CD14-positive monocyte (primary cell): ENCODE results near the gene TMX1. TPM values are rescaled to one million over a fixed set of nuclear protein-coding genes. Genes with fewer than 3 reads are reported as not detected.
A peak's percentile ranks its signal among the peaks of the same experiment; 100 is the strongest.

Experiments used
- DNase-seq, 3 donors: peaks; one replicate each; pipeline ENCODE4 v3.0.0-alpha.2; 2011 to 2022
- H2AFZ ChIP-seq: 2 replicates; pipeline ENCODE4 v1.6.0; 2012; ENCODE audit warnings: mild to moderate bottlenecking, low read depth, low read length, inconsistent platforms; ENCODE audit not compliant: insufficient read depth, poor library complexity, severe bottlenecking
- H3K27ac ChIP-seq, 2 donors: 1 replicate in 1 of 2; 2 replicates in 1 of 2; pipeline ENCODE4 v1.5.1; 2012 to 2013; ENCODE audit warnings: low read length in 2 of 2, control low read depth in 1 of 2, inconsistent platforms in 1 of 2, low read depth in 1 of 2, mild to moderate bottlenecking in 1 of 2
- H3K27me3 ChIP-seq, 2 donors: one replicate each; pipeline versions ENCODE4 v1.6.0 to v1.6.1; 2011 to 2013; ENCODE audit warnings: low read length in 2 of 2; ENCODE audit not compliant: control insufficient read depth in 2 of 2, insufficient read depth in 2 of 2
- H3K36me3 ChIP-seq, 2 donors: replicated peaks in 1 of 2; 1 replicate in 1 of 2; 2 replicates in 1 of 2; pipeline versions ENCODE4 v1.5.1 to v1.6.1; 2012 to 2013; ENCODE audit warnings: low read length in 2 of 2, control low read depth in 1 of 2, inconsistent platforms in 1 of 2, mild to moderate bottlenecking in 1 of 2; ENCODE audit not compliant: insufficient read depth in 2 of 2, control insufficient read depth in 1 of 2
- H3K4me1 ChIP-seq, 2 donors: 1 replicate in 1 of 2; 2 replicates in 1 of 2; pipeline versions ENCODE4 v1.5.1 to v1.6.1; 2012 to 2013; ENCODE audit warnings: low read length in 2 of 2, control low read depth in 1 of 2, inconsistent platforms in 1 of 2, mild to moderate bottlenecking in 1 of 2, moderate library complexity in 1 of 2; ENCODE audit not compliant: insufficient read depth in 2 of 2, control insufficient read depth in 1 of 2
- H3K4me2 ChIP-seq: replicated peaks from 2 replicates; pipeline ENCODE3; 2012; ENCODE audit warnings: low read length, moderate library complexity, mild to moderate bottlenecking; ENCODE audit not compliant: poor library complexity, severe bottlenecking; ENCODE audit errors: extremely low read depth
- H3K4me3 ChIP-seq, 3 experiments: fragments of 200-600 bp in 1 of 3; sonication (generic) in 1 of 3; replicated peaks in 1 of 3; 1 replicate in 2 of 3; 2 replicates in 1 of 3; pipeline ENCODE4 v1.5.1; 2011 to 2013; ENCODE audit warnings: low read length in 3 of 3, mild to moderate bottlenecking in 3 of 3, control low read depth in 2 of 3, low read depth in 2 of 3, inconsistent platforms in 1 of 3, moderate library complexity in 1 of 3
- H3K79me2 ChIP-seq: 2 replicates; pipeline ENCODE4 v1.6.0; 2012; ENCODE audit warnings: mild to moderate bottlenecking, control low read depth, inconsistent platforms, low read length, moderate library complexity; ENCODE audit not compliant: insufficient read depth
- H3K9ac ChIP-seq: 2 replicates; pipeline ENCODE4 v1.6.0; 2017; ENCODE audit warnings: low read length, mild to moderate bottlenecking; ENCODE audit not compliant: insufficient read depth, poor library complexity, severe bottlenecking
- H3K9me3 ChIP-seq, 2 donors: replicated peaks in 1 of 2; 1 replicate in 1 of 2; 2 replicates in 1 of 2; pipeline versions ENCODE4 v1.5.1 to v1.6.1; 2012 to 2013; ENCODE audit warnings: low read length in 2 of 2, control low read depth in 1 of 2; ENCODE audit not compliant: control insufficient read depth in 1 of 2, insufficient read depth in 1 of 2
- H4K20me1 ChIP-seq: 2 replicates; pipeline ENCODE4 v1.6.0; 2012; ENCODE audit warnings: mild to moderate bottlenecking, low read length, control low read depth, moderate library complexity; ENCODE audit not compliant: insufficient read depth
- H3K27ac Mint-ChIP-seq, 7 donors: one replicate each; pipeline ENCODE4 v1.8.0; 2020; ENCODE audit warnings: mild to moderate bottlenecking in 7 of 7, mixed read lengths in 7 of 7, moderate library complexity in 6 of 7, inconsistent platforms in 2 of 7
- H3K27me3 Mint-ChIP-seq, 3 donors: one replicate each; pipeline ENCODE4 v1.8.0; 2021 to 2022; ENCODE audit warnings: low read depth in 3 of 3, mild to moderate bottlenecking in 3 of 3, mixed read lengths in 3 of 3, moderate library complexity in 3 of 3, inconsistent platforms in 1 of 3
- H3K36me3 Mint-ChIP-seq, 2 donors: one replicate each; pipeline ENCODE4 v1.8.0; 2020; ENCODE audit warnings: mixed read lengths in 2 of 2, inconsistent platforms in 1 of 2, mild to moderate bottlenecking in 1 of 2
- H3K4me1 Mint-ChIP-seq: one replicate; pipeline ENCODE4 v1.8.0; 2020; ENCODE audit warnings: mild to moderate bottlenecking, mixed read lengths
- H3K4me3 Mint-ChIP-seq, 2 donors: one replicate each; pipeline ENCODE4 v1.8.0; 2020; ENCODE audit warnings: mild to moderate bottlenecking in 2 of 2, mixed read lengths in 2 of 2, moderate library complexity in 1 of 2
- H3K9me3 Mint-ChIP-seq, 7 donors: one replicate each; pipeline ENCODE4 v1.8.0; 2020 to 2022; ENCODE audit warnings: mixed read lengths in 7 of 7, mild to moderate bottlenecking in 6 of 7, moderate library complexity in 6 of 7, inconsistent platforms in 2 of 7
- WGBS: methylation state at CpG from one replicate; pipeline ENCODE4 v1.1.5; 2013; ENCODE audit warnings: missing lambda C conversion rate; ENCODE audit not compliant: insufficient coverage; 5-methylcytosine and 5-hydroxymethylcytosine counted together
- intact Hi-C, 2 donors: fragments of 100-400 bp; cut with micrococcal nuclease; formaldehyde crosslinking; loops; one replicate each; pipeline versions ENCODE4 v1.15.0 to v1.15.1; 2023
- polyA plus RNA-seq, 3 donors: library from polyadenylated mRNA; depleted of rRNA in 1 of 3; unstranded in 2 of 3; stranded (reverse) in 1 of 3; fragments of 300-500 nt in 2 of 3; fragments of >200 nt in 1 of 3; fragmentation: Illumina TruSeq in 2 of 3; gene quantifications; 1 replicate in 2 of 3; 2 replicates in 1 of 3; pipeline ENCODE4 v1.2.3, GENCODE V29; 2012 to 2021
- TF ChIP-seq, protein P1 (sequence below): fragments of 200-600 bp; IDR thresholded peaks from one replicate; pipeline ENCODE4 v1.8.0; 2022; ENCODE audit warnings: antibody characterized with exemption, mild to moderate bottlenecking

The TMX1 gene
- polyA plus RNA-seq, 3 donors: 9.7 to 76.8 (median 62.6) TPM

DNA sequence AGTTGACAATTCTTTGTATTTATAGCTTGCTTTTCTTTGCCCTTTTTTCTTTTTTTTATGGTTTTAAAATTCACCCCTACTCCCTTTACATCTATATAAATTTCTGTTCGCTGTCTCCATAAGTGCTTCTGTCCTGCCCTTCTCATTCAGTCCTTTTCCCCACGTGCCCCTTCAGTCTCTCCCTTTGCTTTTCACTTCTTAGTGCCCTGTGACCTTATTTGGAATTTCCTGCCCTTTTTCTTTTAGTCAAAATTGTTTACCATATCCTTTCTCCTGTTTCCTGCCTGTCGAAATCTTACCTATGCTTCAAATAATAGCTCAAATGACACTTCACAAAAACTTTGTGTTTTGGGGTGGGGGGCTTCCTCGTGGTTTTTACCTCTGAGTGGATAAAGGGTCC, 6.0 kb downstream of the TMX1 start:
- Histone ChIP-seq H3K79me2 (peaks cover 64% of the 10 kb centered on the region), H3K27ac (peak overlapping the region in 1 of 2 donors; percentile 40), H3K4me3 (no peak overlapping the region), H3K4me1 (peaks cover 18 to 27% of the 10 kb centered on the region in 2 donors), H3K9me3 (no peaks in the 10 kb centered on the region), H3K36me3 (peaks cover 50 to 73% of the 10 kb centered on the region in 2 donors), H2AFZ (no peak overlapping the region), H3K9ac (no peak overlapping the region), H4K20me1 (peaks cover 44% of the 10 kb centered on the region), H3K27me3 (no peaks in the 10 kb centered on the region), H3K4me2 (no peak overlapping the region)
- Mint-ChIP-seq H3K4me1 (peaks cover 13% of the 10 kb centered on the region), H3K27me3 (no peaks in the 10 kb centered on the region), H3K36me3 (peaks cover 45 to 50% of the 10 kb centered on the region in 2 donors), H3K4me3 (no peak overlapping the region), H3K27ac (peak overlapping the region in 5 of 7 donors; percentile 15 to 65 (median 33)), H3K9me3 (no peaks in the 10 kb centered on the region)
- TF ChIP-seq, protein P1, sequence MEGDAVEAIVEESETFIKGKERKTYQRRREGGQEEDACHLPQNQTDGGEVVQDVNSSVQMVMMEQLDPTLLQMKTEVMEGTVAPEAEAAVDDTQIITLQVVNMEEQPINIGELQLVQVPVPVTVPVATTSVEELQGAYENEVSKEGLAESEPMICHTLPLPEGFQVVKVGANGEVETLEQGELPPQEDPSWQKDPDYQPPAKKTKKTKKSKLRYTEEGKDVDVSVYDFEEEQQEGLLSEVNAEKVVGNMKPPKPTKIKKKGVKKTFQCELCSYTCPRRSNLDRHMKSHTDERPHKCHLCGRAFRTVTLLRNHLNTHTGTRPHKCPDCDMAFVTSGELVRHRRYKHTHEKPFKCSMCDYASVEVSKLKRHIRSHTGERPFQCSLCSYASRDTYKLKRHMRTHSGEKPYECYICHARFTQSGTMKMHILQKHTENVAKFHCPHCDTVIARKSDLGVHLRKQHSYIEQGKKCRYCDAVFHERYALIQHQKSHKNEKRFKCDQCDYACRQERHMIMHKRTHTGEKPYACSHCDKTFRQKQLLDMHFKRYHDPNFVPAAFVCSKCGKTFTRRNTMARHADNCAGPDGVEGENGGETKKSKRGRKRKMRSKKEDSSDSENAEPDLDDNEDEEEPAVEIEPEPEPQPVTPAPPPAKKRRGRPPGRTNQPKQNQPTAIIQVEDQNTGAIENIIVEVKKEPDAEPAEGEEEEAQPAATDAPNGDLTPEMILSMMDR: no peak
- DNase-seq: no peak
- 90% methylated on average over 2 of the region's 4 CpGs for WGBS
- intact Hi-C loops: no loop called here

DNA sequence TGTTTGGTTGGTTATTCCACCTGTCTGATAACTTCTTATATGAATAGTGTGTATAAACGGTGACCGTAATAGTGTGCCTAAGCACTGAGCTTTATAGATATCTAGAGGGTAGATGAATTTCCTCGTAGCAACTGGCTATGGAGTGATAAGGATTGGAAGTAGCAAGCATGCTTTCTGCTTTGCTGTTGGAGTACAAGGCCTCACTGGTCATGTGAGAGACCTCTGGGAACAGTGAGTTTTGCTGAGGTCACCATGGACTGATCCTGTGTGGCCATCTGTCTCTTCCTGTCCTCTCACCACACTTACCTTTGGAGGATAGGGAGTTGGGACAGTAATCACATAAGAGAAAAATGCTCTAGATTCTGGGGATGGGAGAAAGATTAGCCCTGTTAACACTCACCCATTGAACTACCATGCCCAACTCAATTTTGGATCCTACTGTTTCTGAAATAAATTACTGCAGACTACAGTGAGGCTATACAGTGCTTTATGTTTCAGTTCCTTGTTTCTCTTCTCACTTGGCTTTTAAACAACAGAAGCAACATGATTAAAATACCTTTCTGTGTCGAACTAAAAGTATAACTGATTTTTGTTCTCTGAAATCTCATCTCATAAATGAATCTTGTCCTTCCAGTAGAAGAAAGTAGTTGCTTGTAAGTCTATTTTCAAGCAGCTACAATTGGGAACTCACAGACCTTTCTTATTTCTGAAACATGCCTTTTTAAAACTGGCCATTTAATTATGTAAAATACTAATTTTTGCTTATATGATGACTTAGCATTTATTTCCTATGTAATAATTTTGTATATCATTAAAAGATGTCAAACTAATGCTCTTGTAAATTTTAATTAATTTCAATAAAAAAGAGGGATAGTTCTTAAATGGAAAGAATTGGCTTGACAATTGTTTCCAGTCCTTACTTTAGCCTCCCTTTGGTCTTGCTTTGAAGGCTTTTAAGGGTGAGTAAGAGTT, 8.3 kb downstream of the TMX1 start:
- H3K27ac Mint-ChIP-seq: peak overlapping the region in 6 of 7 donors; percentile 15 to 84 (median 64)
- H3K4me1 Mint-ChIP-seq: peaks cover 13% of the 10 kb centered on the region
- 90% methylated on average over 3 of the region's 4 CpGs for WGBS
- Histone ChIP-seq H3K79me2 (peaks cover 41% of the 10 kb centered on the region), H3K27ac (peak overlapping the region in 1 of 2 donors; percentile 63), H3K4me3 (no peak overlapping the region), H3K9me3 (no peaks in the 10 kb centered on the region), H3K9ac (no peak overlapping the region), H3K4me1 (peaks cover 4% of the 10 kb centered on the region in 2 donors), H3K27me3 (no peaks in the 10 kb centered on the region), H3K4me2 (no peak overlapping the region), H2AFZ (no peak overlapping the region), H3K36me3 (peaks cover 67 to 95% of the 10 kb centered on the region in 2 donors), H4K20me1 (peaks cover 39% of the 10 kb centered on the region)
- intact Hi-C loops: no loop called here
- H3K4me3 Mint-ChIP-seq: no peak overlapping the region
- no peaks in the 10 kb centered on the region for H3K27me3 Mint-ChIP-seq
- peaks cover 63 to 68% of the 10 kb centered on the region in 2 donors for H3K36me3 Mint-ChIP-seq
- DNase-seq: no peak
- TF ChIP-seq, protein P1: no peak
- H3K9me3 Mint-ChIP-seq: no peaks in the 10 kb centered on the region
